NCI-H510A treated with DMSO at 0.1 percent for 48 hours (cell line): ENCODE data around the gene UBE2V1.
A peak's percentile ranks its signal among the peaks of the same experiment; 100 is the strongest.
"Not testable (repeated sequence)": the region's sequence is repeated elsewhere in the genome, so short reads cannot be mapped to it uniquely, and the experiment has no call there.

Experiments
- DNase-seq: peaks from one replicate; lab custom pipeline; 2025; lab: John Stamatoyannopoulos, UW

The UBE2V1 gene

DNA sequence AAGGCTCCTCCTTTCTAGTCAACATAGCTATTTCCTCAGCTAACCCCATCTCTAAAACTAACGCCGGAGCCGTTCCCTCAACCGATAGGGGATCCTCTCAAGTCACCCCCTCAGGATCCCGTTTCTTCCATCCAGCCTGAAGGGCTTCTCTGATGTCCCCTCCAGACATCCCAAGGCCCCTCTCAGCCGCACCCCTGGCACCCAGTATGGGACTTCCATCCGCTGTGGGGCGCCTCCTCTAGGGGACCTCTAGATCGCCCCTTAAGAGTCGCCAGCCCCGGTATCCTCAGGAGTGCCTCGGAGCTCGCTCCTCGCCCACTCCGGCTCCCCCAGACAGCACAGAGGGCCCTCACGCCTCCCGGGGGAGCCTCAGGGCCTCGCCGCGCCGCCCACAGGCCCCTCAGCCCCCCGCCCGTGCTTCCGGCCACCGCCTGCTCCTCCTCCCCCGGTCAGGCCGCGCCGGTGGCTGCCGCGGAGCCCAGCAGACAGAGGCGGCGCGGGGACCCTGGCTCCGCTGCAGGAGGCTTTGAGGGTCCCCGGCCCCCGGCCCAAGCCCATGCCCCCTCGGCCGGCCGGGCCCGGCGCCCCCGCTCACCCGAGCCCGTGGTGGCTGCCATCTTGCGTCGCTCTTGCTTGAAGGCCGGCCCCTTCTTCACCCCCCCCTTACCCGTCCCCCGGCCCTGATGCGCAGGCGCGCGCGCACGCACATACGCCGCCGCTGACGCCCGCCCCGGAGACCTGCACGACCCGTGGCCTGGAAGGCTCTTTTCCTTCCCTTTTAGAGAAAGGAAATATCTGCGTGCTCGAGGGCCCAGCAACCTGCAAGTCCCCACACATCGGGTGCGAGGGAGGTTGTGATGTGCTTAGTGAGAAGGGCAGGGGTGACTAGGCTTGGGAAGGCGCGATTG is at the start of gene UBE2V1:
UBE2V1 (minus strand) TSS at position 639 of the 908 bp plus-strand sequence; CDS start at position 617, 22 bp downstream.
- peak; percentile 71 for DNase-seq

DNA sequence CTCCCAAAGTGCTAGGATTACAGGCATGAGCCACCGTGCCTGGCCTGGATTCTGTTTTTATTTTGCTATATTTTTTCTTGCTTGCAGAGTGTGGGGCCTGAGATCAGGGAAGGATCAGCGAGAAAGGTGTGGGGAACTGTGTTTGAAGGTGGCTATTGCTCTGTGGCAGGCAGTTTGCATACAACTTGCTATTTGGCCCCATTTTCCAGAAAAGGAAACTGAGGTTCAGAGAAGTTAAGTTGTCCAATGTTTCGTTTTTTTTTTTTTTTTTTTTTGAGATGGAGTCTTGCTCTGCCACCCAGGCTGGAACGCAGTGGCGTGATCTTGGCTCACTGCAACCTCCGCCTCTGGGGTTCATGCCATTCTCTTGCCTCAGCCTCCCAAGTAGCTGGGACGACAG is 48.5 kb upstream of the UBE2V1 start:
- not testable (repeated sequence) for DNase-seq

DNA sequence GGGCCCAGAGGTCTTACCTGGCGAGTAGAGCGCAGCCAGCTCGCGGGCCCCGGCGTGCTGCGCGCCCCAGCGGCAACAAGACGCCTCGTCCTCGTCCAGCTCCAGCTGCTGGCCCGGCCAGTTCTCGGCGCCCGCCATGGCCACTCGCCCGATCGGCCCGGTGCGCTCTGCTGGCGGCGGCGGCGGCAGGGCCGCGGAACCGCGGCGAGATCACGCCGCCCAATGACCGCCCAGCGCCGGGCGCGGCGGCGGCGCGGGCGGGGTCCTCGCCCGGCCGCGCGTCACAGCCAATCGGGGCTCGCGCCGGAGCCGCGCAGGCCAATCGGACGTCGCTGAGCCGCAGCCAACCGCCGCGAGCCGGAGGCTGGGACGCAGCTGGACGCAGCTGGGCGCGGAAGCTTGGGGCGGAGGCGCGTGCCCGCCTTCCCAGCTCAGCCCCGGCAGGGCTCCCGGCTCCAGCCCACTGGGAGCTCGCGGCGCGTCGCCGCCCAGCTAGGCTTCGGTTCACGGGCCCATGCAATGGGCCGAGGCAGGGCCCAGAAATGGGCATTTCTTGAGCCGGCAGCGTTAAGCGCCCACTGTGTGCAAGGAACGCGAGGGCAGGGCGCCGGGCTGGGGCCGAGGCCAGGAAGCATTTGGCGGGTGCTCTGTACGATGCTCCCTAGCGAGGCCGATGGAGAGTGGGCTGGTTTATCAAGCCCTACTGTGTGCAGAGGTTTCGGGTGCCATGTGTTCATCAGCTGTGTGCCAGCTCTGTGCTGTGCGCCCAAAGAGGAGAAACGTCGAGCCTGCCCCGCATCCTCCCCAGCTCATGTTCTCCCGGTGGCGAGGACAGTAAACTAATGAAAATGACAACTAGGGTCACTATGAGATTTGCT is 40.8 kb upstream of the UBE2V1 start, which contains the start of gene PEDS1:
PEDS1 (minus strand) TSS at position 224 of the 878 bp plus-strand sequence; CDS start at position 138, 86 bp downstream.
- peak; percentile 82 for DNase-seq

DNA sequence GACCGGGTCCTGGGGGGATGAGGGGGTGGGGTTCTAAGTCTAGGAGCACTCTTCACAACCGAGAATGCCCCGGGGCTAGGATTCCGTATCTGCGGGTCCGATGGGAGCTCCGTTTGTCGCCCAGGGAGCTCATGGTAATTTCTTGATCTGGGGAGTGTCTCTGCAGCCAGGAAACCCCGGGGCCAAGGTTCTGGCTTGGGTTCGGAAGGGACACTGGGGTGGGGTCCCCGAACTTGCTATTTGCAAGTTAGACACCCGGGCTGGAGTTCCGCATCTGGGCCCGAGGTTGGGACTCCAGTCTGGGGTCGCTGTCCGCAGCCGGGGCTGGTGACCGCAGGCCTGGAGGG is 40.2 kb upstream of the UBE2V1 start:
- DNase-seq = no peak

DNA sequence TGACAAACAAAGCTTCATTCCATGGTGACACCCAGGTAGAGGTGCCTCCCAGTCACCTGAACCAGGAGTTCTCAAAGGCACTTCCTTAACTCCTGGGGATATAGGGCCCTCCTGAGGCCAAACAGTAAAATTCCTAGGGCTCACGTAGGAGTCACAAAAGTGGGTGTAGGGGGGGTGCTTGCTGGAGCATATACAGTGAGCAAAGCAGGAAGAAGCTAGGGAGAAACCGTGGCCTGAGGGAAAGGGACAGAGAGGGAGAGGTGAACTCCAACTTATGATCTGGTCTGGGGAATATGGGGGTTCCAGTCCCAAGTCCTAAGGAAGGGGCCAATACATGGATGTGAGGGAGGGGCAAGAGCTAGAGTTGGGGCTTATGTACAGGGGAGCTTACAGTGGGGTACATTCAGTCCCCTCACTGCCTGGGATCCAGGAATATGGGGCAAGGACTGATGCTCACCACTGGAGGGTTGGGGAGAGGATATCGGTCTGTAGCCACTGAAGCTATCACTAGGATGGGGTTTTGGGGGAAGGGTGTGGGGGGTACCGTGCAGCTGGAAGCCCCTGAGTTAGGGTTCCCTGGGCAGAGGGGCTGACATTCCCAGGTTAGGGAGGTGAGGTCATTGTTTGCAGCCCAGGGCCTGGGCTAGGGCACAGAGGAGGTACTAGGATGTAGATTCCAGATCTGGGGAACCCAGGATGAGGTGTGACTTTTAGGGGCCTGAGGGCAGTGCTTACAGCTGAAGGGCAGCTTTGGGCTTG is 39.6 kb upstream of the UBE2V1 start:
- DNase-seq = no peak

DNA sequence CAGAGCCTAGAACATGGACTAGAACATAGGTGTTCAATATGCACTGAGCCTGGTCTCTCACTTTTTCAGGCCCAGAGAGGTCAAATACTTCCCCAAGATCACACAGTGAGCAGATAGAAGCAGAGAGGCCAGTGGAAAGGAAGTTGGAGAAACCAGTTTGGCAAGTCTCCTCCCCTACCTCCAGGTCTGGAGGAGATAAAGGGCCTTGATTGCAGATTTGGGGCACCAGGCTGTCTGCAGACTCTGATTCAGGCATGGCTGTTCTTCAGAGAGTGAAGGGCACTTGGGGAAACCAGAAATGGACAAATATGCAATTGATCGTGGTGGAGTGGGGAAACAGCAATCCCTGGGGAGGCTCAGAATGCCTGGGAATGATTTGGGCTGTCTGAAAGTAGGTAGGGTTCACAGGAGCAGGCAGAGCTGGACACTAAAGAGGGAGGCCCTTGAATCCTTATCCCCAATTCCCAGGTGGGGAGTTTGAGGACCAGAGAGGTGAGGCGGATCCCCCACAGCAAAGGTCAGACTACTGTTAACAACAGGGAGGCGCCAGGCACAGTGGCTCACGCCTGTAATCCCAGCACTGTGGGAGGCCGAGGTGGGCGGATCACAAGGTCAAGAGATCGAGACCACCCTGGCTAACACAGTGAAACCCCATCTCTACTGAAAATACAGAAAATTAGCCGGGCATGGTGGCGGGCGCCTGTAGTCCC is 38.2 kb upstream of the UBE2V1 start:
- peak; percentile 53 for DNase-seq

DNA sequence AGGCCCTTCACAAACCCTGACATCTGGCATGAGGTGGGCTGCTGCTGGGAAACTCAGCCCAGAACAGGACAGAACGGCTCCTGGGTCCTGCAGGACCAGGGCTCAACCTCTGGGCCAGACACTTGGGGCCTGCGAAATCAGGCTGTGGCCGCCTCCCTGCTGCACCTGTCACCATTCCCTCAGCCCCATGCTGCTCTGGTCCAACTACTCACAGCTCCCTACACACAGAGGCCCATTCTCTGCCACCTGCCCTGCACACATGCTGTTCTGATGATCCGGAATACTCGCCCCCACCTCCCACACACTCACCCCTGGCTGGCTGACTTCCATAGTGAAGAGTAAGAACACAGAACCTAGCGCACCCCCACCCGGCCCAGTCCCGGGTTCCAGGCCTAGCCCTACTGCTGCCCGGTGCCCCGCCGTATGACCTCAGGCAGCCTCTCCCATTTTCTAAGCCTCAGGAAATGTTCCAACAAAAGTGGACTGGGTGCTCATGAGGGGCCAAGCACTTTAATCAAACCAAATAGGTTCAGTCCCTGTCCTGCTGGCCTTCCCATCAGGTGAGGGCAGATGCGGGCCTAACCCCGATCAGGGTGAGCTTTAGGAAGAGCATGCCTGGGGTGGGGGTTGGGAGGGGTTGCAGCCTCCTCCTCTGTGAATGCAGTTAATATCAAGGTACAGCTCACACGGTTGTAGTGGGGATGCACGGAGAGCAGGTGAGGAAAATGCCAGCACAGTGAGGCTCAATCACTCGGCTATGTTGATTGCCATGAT is 36.7 kb upstream of the UBE2V1 start:
- no peak for DNase-seq

DNA sequence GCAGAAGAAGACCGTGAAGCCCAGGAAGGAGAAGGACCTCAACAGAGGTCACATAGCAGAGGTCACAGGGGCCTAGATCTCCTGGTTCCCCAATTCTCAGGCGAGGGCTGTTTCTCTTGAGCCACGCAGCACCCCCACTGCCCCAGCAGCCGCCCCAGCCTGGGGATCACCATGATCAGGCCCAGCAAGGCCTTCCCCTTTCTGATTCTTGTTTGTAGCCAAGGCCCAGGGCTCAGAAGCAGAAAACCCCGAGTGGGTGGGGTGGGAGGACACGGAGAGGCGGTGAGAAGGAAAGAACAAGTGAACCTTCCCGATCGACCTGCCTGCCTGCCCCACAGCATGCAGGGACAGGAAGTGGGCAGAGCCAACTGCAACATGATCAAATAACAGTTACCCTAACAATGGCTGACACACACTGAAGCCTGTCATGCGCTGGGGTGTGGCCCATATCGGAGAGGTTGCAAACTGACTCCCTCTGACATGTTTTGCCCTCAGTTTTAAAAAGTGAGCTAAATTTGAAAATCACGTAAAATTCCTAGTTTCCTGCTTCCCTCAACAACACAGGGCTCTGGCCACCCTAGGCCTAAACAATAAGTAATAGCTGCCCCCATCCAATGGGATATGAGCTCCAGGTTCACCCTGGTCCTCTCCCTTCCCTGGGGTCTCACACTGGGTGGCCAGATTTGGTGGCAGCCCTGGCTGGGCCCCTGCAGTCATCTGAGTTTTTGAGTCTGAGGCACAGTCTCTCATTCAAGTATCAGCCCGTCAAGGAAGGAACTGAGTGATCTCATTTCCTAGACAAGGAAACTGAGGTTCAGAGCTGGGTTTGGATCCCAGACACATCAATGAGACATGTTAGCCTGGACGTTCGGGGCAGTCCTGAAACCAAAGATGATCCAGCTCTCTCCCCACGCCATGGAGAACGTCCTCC is 34.0 kb upstream of the UBE2V1 start:
- peak; percentile 71 for DNase-seq

DNA sequence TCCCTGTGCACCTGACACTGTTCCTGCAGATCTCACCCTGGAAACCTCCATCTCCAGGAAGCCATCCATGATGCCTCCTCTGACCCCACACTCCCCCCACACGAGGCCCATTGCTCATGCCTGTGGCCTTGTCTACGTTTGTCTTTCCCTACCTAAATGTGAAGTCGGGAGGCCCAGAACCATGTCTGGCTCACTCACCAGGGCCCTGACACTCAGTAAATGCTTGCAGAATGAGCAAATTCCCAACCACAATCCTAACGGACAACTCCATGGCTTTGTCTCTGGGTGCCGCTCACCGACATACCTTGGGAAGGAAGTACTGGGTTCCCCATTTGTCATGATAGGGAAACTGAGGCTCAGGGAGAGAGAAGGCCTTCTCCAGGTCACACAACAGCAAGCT is 33.3 kb upstream of the UBE2V1 start:
- DNase-seq = no peak

DNA sequence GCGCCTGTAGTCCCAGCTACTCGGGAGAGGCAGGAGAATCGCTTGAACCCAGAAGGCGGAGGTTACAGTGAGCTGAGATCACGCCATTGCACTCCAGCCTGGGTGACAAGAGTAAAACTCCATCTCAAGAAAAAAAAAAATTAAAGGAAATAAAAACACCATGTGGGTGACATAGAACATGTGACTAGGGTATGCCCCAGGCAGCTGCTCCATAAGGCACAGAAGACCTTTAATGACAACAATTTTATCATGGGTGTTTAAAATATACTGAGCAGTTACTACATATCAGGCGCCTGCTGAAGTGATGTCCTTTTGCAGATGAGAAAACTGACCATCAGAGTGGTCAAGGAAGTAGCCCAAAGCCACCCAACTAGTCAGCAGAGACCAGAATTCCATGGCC is 32.6 kb upstream of the UBE2V1 start:
- no peak for DNase-seq

DNA sequence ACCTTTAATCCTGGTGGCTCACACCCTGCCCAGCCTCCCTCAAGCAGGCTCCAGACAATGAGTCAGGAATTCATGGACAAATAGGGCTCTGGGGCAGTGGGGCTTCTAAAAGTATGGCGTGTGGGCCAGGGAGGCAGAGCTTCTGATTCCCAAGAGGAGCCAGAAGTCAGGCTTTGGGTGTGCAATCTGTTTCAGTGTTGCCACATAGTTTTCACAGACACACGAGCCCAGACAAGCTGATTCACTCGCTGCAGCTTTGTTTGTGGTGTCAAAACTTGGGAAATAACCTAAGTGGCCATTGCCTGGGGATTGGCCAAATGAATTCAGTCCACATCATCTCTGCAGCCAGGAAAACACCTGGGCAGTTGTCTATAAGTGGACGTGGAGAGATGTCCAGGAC is 31.4 kb upstream of the UBE2V1 start:
- DNase-seq = no peak

DNA sequence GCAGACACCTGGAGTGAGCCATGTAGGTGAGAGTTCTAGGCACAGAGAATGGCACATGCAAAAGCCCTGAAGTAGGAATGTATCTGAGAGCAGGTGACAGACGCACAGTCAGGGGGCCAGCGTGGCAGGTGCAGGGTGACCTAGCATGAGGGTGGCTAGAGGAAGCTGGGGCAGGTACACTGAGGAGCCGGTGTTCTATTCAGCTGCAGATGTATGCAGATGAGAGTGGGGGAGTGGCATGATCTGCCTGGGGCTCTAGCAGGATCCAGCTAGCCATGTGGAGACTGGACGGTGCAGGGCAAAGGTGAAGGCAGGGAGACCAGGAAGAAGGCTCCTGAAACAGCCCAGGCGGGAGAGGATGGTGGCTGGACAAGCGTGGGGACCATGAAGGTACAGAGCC is 29.9 kb upstream of the UBE2V1 start:
- DNase-seq = peak; percentile 94

DNA sequence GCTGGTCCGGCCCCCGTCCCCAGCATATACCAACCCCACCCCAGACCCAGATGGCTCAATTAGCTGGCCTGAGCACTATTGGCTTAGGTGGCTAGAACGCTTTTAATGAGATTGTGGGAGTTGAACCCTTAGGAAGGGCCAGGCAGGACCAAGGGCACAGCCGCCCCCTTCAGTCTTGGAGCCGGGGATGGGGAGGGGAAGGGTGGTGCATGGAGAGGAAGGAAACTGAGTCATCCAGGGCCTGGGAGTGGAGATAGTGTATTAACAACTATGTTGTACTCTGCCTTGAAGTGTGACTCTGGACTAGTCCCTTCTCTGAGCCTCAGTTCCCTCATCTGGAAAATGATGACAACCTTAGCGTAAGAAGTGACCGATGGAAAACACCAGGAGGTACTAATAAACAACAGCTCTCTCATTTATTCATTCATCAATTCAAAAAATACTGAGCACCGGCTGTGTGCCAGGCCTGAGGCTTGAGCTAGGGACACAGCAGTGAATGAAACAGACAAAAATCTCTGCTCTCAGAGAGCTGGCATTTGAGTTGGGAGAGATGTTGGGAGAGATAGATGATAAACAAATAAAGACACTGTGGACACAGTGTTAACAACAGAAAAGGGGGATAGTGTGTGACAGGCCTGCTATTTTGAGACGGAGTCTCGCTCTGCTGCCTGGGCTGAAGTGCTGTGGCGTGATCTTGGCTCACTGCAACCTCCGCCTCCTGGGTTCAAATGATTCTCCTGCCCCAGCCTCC is 29.0 kb upstream of the UBE2V1 start:
- no peak for DNase-seq

DNA sequence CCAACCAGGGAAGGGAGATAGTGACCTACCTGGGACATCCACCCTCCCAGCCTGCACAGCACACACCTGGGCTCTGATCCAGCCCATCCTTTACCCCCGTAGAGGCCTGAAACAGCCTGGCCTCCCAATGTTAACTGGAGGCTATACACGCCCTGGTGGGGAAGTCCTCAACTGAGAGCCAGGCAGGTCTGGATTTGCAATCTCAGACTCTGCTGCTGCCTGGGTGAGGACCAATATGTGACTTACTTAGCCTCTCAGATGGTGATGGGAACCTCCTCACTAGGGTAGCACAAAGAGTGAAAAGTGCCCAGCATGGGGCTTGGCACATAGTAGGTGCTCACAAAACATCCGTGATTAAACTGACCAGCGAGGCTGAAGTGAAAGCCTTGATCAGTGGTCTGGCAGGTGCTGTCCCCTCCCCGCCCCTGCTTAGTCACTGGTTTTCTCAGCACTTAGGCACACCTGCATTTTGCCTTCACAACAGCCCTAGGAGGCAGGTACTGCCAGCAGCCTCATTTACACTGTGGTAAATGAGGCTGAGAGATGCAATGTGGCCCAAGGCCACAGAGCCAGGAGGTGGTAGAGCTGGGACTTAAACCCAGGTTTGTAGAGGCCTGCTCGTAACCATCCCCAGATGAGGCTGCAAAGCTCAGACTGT is 28.2 kb upstream of the UBE2V1 start:
- DNase-seq = no peak

DNA sequence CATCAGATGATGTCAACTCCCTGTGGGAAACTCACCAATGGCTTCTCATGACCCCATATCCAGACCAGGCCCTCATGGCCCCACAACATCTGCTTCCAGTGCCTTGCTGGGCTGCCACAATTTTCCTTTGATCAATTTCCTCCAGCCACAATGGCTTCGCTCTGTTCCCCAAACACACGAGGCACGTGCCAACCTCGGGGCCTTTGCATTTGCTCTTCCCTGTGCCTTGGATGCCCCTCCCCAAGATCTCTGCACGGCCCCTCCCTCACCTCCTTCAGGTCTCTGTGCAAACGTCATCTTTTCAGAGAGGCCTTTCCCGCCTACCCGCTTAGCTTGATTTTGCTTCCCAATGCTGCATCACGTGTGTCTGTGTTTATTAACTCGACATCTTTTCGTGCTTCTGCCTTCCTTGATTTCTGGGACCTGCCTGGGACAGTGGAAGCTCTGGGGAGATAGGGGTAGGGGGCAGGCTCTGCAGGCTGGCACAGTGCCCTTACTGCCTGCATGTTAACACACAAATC is 27.4 kb upstream of the UBE2V1 start:
- DNase-seq = no peak

DNA sequence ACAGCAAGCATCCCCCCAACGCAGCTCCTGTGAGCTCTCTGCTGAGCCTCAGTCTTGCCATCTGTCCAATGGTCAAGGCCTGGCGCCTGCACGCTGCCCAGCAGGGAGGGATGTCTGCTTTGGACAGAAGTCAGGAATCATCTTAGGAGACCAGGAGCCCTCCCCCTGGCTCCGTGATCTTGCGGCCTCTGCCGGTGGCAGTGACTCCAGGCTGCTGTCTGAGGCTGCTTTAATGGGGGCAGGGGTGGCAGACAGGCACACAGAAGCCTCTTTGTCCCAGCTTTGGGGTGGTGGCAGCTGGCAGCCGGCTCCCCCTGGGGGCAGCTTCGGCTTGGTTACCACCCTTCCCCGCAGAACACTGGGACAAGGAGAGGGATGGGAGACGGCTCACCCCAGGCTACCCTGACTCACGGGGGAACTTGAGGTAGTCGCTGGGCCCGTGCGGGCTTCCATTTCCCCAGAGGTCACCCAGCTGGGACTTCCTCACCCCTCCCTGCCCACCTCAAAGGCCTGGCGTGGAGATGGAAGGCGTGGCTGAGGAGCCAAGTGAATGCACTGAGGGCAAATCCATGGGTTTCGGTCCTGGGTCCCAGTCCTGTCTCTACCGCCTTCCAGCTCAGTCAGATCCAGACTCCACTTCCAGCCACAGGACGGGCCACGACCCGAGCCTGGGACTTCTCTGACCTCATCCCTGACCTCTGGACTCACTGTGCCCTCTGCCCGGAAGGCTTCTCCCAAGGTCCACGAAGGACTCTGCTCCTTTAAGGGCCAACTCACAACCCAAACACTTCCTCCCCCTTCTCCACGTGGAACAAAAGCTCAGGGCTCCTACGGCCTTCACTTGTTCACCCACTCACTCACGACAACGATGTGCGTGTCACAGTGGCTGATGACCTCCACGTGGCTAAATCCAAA is 25.8 kb upstream of the UBE2V1 start:
- DNase-seq = no peak

DNA sequence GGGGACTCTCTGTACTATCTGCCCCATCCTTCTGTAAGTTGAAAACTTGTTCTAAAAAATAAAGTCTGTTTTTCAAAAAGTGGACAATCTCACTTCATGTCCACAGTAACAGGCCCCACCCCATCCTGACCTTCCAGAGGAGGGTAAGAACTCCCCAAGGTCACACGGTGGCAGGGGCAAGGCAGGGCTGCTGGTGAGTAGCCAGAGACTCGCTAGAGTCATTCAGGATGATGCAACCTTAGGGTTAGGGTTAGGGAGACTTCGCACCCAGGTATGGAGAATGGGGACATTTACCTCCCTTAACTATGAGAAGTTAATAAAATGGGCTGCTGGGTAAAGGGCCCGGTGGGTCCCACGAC is 25.1 kb upstream of the UBE2V1 start:
- no peak for DNase-seq
